Eye (tissue), 1 donor: Measurements from ENCODE around the gene DCST1.
A peak's percentile ranks its signal among the peaks of the same experiment; 100 is the strongest.

ENCODE experiments used
- DNase-seq: peaks from one replicate; pipeline ENCODE4 v3.0.0-alpha.2; 2015

DCST1 gene

GRCh38 chr1:155035936-155036335 lies 2.3 kb downstream of the DCST1 start:
- DNase-seq, result no peak

GRCh38 chr1:155037043-155037442 lies 3.4 kb downstream of the DCST1 start:
- DNase-seq, result no peak

- no peak for DNase-seq
Observed at GRCh38 chr1:155037851-155038441, 4.3 kb downstream of the DCST1 start.

DNA sequence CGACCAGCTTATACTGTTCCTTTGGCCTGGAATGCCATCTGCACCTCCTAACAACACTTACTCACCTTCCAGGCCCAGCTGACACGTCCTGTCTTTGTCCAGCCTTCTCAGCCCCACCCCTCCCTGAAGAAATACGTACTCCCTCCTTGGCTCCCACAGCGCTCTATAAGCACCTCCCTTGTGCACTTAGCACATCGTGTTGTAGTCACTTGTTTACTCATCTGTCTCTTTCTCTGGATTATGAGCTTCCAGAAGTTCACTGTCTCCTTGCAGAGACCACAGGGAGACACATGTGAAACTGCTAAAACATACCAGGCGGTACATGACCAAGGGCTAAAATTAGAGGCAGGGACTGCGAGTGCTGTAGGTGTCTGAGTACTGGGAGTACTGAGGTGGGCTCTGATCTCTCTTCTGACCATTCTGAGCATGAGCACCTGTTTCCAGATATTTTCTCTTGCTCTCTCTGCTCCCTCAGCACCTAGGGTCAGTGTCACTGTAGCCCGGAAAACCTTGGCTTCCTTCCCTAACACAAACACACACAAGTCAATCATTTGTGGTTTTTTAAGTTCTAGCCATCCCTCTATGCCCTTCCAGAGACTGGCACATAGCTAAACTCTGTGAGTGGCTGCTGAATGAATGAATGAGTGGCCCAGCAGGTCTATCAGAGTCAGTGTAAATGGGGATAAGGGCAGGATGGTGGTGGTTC lies 5.1 kb downstream of the DCST1 start:
- DNase-seq, result no peak

- DNase-seq, result no peak
Observed at GRCh38 chr1:155039308-155039669, 5.7 kb downstream of the DCST1 start.

DNA sequence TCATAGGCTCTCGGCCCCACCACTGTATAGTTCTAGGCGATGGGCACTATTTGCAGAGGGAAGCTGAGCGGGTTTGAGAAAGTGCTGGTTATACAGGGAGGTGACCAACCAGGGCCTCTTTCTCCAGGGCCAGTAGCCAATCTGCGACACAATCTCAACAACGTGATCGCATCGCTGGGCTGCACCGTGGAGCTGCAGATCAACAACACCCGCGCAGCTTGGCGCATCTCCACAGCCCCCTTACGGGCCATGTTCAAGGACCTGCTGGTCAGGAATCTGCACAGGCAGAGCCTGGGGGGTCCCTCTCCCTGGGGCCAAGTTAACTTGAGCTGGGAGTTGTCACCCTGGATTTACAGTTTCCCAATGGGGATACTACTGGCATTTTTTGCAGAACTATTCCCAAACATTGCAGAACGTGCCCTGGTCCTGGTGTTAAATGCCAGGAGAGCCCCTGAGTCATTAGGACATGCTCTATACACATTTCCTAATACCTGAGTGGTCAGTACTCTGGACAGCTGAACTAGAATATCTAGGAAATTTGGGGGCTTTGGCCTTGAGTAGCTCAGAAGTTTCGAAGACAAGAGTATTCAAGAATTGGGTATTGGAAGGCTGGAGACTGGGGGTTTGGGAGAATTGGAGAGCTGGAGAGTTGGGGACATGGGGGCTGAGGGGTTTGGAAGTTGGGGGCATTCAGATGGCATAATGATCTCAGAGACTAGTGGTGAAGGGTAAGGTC lies 6.9 kb downstream of the DCST1 start:
- DNase-seq, result no peak

DNA sequence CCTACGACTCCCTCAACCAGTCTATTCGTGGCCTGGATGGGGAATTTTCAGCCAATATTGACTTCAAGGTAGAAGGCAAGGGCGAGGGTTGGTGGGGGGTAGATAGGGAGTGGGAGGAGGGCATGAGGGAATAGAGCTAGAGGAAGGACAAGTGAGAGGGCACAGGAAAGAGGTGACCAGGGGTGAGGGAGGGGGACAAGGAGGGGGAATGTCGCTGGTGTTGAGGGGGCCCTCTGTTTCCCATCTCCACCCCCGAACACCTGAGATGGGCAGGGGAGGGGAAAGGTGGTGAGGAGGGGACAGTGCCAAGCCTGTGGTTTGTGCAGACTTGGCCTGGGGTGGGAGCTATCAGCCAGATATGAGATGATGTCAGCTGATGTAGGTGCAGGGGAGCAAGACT lies 9.2 kb downstream of the DCST1 start:
- DNase-seq, result no peak

DNA sequence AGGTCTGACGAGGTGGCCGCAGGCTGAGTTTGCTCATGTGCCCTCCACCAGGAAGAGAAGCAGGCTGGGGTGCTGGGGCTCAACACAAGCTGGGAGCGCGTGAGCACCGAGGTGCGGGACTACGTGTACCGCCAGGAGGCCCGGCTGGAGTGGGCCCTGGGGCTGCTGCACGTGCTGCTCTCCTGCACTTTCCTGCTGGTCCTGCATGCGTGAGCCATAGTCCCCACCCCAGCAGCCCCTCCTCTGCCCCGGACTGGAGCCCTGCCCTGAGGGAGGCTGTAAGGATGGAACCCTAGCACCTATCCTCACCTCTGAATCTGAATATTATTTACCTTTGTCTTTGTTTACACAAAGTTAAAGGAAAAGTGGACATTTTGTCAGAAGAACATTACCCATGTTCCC lies 9.7 kb downstream of the DCST1 start:
- DNase-seq, result no peak

DNA sequence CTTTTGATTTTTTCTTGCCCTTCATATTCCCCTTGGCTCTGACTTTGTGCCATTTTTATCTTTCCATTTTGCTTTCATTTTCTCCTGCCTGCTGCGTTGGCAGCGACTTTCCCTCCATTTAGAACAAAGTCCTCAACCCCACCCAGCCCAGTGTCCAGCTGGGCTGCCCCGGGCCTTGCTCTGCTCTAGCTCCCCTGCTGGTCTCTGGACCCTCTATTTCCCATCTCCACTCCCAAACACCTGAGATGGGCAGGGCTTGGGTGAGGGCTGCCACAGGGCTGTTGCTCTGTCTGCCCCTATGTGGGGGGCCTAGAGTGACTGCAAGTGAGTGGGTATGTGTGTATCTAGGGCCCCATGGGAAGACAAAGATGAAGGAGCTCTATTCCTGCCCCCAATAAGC lies 10.2 kb downstream of the DCST1 start:
- DNase-seq, result no peak

DNA sequence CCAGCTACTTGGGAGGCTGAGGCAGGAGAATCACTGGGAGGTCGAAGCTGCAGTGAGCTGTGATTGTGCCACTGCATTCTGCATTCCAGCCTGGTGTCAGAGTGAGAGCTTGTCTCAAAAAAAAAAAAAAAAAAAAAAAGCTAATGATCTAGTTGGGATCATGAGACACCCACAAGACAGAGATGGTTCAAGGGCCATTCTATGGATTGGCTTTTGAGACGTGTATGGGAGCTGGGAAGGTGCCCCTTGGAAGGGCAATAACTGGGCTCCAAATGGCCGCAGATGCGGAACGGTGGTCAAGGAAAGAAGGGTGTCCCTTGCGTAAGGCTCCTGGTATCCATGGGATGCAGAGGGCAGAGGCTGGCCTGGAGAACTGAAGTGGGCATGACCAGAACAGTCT lies 10.7 kb downstream of the DCST1 start:
- no peak for DNase-seq

DNA sequence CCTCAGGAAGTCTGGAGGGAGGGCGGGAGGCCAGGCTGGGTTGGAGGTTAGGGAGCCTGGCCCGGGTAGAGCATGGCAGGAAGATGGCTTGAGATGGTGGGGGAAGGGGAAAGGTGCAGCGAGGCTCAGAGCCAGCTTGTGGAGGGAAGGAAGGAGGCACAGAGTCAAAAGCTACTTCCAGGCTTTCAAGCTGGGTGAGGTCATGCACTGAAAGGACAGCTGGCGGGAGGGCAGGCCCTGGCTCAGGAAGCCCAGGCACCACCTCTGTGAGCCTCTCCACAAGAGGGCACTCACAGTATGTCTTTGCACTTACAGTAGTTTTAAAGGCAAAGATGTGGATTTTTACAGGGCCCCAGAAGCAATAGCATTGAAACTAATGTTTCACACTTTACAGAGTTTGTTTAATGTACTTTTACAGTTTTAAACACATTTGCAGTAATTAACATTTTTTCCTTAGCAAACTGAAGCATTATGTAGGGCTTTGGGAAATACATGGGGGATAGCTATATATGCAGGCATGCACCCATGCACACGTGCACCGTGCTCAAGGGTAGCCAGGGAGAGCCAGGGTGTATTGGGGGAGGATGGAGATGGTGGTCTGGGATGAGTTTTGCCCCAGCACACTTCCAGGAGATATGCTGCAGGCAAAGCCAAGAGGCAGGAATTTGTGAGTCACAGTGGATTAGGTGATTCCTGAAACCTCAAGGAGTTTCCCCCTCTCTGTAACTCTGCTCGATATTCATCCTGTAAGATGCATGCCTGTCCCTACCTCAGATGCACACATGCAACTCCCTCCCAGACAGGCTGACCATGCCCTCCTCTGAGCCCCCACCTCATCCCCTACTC lies 11.4 kb downstream of the DCST1 start:
- peak; percentile 82 for DNase-seq

DNA sequence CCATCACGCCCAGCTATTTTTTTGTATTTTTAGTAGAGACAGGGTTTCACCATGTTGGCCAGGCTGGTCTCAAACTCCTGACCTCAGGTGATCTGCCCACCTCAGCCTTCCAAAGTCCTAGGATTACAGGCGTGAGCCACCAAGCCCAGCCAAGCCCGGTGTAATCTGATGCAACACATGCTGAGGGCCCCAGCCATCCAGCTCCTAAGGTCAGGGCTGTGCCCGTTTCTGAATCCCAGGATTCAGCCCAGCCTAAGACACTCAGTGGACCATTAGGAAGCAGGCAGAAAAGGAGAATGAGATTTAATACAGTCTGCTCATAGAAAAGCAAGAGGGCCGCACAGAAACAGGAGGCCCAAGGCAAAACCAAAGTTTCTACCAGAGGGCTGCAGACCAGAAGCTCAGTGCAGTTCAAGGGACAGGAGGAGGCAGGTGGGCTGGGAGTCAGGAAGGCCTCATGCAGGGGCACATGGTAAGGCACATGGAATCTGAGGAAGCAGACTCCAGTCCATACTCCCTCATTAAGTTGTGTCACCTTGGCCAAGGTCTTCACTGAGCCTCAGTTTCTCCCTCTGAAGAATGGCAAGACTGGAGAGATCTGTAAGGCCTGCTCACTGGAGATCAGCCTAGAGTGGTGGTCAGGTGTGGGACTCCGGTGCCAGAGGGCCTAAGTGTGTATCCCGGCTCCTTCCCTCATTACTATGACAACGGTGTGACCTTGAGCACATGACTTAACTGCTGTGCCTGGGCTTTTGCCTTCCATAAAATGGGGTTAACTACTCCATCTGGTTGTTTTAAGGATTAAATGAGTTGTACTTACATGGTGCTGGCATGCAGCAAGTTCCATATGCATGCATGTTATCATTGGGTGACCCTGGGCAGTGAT lies 15.1 kb downstream of the DCST1 start:
- no peak for DNase-seq

DNA sequence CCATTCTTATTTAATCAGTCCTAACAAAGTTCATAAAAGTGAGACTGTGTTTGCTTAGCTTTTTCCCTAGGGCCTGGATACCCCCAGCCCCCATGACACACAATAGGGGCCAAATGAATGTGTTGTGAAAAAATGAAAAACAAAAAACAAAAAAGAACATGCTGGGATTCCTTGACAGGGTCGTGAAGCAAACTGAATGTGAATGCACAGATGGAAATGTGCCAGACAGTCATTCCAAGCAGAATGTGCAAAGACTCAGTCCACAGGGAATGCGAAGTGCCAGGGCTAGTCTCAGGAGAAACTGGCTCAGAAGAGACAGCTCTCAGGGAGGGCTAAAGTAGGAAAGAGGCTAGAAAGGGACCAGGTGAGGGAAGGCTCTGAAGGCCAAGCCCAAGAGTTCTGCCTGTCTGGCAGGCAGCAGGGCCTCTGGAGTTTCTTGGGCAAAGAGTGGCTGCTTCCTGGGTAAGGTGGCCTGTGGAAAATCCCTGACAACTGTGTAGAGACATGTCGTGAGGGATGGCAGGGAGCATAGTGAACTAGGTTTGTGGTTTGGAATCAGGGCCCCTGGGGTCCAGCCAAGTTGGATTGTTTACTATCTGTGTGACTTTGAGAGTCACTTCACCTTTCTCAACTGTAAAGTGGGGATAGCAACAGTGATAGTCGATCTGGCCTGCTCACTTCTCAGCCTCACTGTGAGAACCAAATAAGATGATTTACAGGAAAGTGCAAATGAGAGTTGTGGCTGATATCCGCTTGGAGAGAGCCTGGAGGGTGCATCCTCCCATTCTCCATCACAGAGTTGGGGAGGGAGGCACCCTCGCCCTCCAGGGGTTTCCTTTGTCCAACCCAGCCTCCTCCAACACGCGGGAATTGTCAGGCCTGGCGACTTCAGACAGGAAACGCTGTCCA lies 16.3 kb downstream of the DCST1 start:
- peak; percentile 44 for DNase-seq

GRCh38 chr1:155050560-155051341 lies 17.1 kb downstream of the DCST1 start, which contains the start of gene ADAM15:
Gene ADAM15 (plus strand): TSS chr1:155051316. CDS start chr1:155051387, 71 bp downstream.
- peak; percentile 95 for DNase-seq

GRCh38 chr1:155051342-155051776 lies 17.7 kb downstream of the DCST1 start:
- DNase-seq, result no peak

DNA sequence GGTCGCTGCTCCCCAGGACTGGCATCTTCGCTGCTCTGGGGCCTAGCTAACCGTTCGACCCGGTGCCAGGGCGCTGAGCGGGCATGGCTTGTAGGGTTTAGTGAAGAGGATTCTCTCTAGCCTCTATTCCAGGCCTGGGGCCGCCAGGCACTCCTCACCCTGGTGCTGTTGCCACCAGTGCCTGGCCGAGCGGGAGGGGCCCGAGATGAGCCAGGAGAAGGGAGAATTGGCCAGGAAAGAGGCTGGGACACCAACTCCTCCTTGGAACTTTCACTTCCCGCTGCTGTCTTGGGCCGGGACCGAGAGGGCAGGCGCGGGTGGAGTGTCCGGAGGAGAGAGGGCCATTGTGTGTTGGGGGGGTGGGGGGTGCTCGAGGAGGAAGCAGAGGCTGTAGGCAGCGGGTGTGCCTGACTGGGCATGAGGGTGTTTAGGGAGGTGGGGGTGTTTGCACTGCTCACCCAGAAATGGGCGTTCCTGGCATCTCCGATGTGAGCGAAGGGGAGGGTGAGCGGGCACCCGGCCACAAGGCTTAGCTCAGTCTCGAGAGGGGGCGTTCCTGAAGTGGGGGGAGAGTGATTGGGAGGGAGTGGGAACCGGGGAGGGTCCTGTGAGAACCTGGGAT lies 18.3 kb downstream of the DCST1 start:
- DNase-seq, result peak; percentile 30

DNA sequence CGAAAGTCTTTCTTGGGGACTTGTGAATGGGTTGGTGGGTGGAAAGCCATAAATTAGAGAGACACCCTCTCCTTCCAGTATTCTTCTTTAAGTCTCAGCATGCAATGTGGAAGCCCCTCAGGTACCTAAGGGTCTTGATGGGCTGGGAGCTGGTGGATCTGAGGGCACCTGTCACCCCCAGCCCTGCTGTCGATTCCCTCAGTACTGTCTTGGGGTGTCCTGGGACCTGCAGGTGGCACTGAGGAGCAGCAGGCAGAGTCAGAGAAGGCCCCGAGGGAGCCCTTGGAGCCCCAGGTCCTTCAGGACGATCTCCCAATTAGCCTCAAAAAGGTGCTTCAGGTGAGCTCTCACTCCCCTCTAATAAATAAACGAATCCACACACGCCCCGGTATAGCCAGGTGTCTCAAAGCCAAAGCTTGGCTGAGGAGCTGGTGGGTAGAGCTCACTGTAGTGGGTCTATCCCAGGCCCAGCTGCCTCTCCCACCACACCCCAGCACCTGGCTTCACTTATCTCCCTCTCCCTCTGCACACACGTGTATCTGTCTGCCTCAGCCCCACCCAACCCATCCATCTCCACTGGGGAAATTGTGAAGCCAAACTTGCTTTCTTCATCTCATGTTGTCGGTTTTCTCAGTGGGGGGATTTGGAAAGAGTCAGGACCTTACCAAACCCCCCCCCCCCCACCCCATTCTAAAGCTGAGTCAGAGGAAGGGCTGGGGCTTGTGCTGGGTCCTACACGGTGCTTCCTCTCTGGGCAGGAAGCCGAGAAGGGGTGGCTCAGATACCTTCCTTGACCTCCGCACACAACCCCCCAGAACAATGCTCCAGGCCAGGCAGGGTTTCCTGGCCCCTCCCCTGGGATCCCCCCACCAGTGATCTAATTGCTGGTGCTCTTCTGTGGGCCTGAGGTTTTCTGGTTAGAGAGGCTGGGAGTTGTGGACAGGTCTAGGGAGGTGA lies 19.1 kb downstream of the DCST1 start:
- no peak for DNase-seq

- DNase-seq, result no peak
Observed at GRCh38 chr1:155053531-155054105, 20.0 kb downstream of the DCST1 start.
